Esophagus squamous epithelium (tissue), 4 donors: ENCODE measurements around the gene CDCA7L.

Experiments used
- CTCF ChIP-seq, 6 experiments: fragments of 450-650 bp in 4 of 6; fragments of 200-600 bp in 2 of 6; sonication (generic) in 2 of 6; IDR thresholded peaks; one replicate each; pipeline ENCODE4 v1.5.1; 2016 to 2019; ENCODE audit warnings: antibody characterized with exemption in 6 of 6, mild to moderate bottlenecking in 4 of 6, moderate library complexity in 4 of 6
- POLR2A ChIP-seq, 4 donors: fragments of 450-650 bp; IDR thresholded peaks; one replicate each; pipeline ENCODE4 v1.6.1; 2017; ENCODE audit warnings: antibody characterized with exemption in 4 of 4, mild to moderate bottlenecking in 4 of 4, moderate library complexity in 3 of 4

GRCh38 chr7:21923658-21924057 is 22.0 kb downstream of the CDCA7L start:
- TF ChIP-seq CTCF (IDR thresholded peaks at IDR 0.05): no peak
- no peak for TF ChIP-seq POLR2A (IDR thresholded peaks at IDR 0.05)
